SK-N-MC (cell line): ENCODE results near the gene BACE2.
"Not testable (repeated sequence)": the region's sequence is repeated elsewhere in the genome, so short reads cannot be mapped to it uniquely, and the experiment has no call there.

ENCODE experiments used
- EZH2 ChIP-seq: fragments of 200-600 bp; sonication (generic); IDR thresholded peaks from one replicate; pipeline ENCODE4 v1.6.1; 2017; ENCODE audit warnings: antibody characterized with exemption
- FOXP2 ChIP-seq: optimal IDR thresholded peaks from 2 replicates; pipeline ENCODE3; 2011; ENCODE audit warnings: mild to moderate bottlenecking, moderate library complexity; ENCODE audit not compliant: insufficient read depth; ENCODE audit errors: extremely low read length, control extremely low read depth
- POLR2AphosphoS5 ChIP-seq: IDR thresholded peaks from 2 replicates; pipeline ENCODE4 v1.6.1; 2012; ENCODE audit warnings: mild to moderate bottlenecking, low read depth, low read length, borderline replicate concordance

DNA sequence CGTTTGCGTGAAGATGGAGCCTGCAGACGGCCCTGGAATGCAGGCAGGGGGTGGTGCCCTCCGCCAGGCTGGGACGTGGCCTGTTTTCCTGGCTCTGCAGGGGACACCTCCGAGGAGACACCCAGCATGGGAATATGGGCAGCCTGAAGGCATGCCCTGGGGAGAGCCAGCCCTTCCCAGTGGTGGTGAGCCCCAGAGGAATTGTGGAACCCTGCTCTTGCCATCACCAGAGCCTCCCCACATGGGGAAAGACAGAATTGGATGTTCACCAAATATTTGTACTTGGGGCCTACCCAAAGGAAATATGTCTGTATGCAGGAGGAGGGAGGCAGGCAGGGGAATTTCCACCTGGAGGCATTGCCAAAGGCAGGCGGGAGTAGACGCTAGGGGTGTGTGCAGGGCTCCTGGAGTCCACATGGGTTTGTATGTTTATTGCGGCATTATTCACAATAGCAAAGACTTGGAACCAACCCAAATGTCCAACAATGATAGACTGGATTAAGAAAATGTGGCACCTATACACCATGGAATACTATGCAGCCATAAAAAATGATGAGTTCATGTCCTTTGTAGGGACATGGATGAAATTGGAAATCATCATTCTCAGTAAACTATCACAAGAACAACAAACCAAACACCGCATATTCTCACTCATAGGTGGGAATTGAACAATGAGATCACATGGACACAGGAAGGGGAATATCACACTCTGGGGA, 70.3 kb downstream of the BACE2 start:
- TF ChIP-seq POLR2AphosphoS5, EZH2, FOXP2: not testable (repeated sequence)
